HepG2 (cell line): Measurements from ENCODE around the gene SLC5A6. TPM values are rescaled to one million over a fixed set of nuclear protein-coding genes. Genes with fewer than 3 reads are reported as not detected.

Experiments used
- ARID2 ChIP-seq: sonication (generic); formaldehyde crosslinking; IDR thresholded peaks from 2 replicates; pipeline ENCODE4 v1.8.1; 2022; ENCODE audit warnings: mild to moderate bottlenecking, missing genetic modification reagents, borderline replicate concordance
- ATF4 ChIP-seq, 2 experiments: fragments of 450-650 bp in 1 of 2; sonication (generic) in 1 of 2; formaldehyde crosslinking; IDR thresholded peaks; 2 replicates each; pipeline versions ENCODE4 v1.5.0 to v1.8.0; 2020 to 2022; ENCODE audit warnings: mild to moderate bottlenecking in 1 of 2, missing genetic modification reagents in 1 of 2
- BHLHE40 ChIP-seq: IDR thresholded peaks from 2 replicates; pipeline ENCODE4 v1.6.1; 2011; ENCODE audit warnings: low read length, improper control_type of control experiment
- CC2D1A ChIP-seq: sonication (generic); formaldehyde crosslinking; IDR thresholded peaks from 2 replicates; pipeline ENCODE4 v1.8.1; 2023; ENCODE audit warnings: mild to moderate bottlenecking, missing genetic modification reagents
- ELF1 ChIP-seq: sonication (generic); formaldehyde crosslinking; IDR thresholded peaks from 2 replicates; pipeline ENCODE4 v1.4.0; 2020; ENCODE audit warnings: missing genetic modification reagents
- HNF1A ChIP-seq, 2 experiments: sonication (generic) in 1 of 2; formaldehyde crosslinking in 1 of 2; IDR thresholded peaks; 2 replicates each; pipeline versions ENCODE4 v1.4.0 to v1.6.1; 2016 to 2020; ENCODE audit warnings: borderline replicate concordance in 1 of 2, low read depth in 1 of 2, mild to moderate bottlenecking in 1 of 2, missing genetic modification reagents in 1 of 2
- HOXD1 ChIP-seq: sonication (generic); formaldehyde crosslinking; IDR thresholded peaks from 2 replicates; pipeline ENCODE4 v1.5.0; 2020; ENCODE audit warnings: missing genetic modification reagents
- KLF11 ChIP-seq: IDR thresholded peaks from 2 replicates; pipeline ENCODE4 v1.6.1; 2016; ENCODE audit warnings: missing compliant biosample characterization
- MEIS2 ChIP-seq: sonication (generic); formaldehyde crosslinking; IDR thresholded peaks from 2 replicates; pipeline ENCODE4 v1.9.0; 2021; ENCODE audit warnings: mild to moderate bottlenecking, missing genetic modification reagents
- MXD1 ChIP-seq: sonication (generic); formaldehyde crosslinking; IDR thresholded peaks from 2 replicates; pipeline ENCODE4 v1.4.0; 2020; ENCODE audit warnings: mild to moderate bottlenecking, missing genetic modification reagents
- RORA ChIP-seq: sonication (generic); formaldehyde crosslinking; IDR thresholded peaks from 2 replicates; pipeline ENCODE4 v1.5.0; 2020; ENCODE audit warnings: mild to moderate bottlenecking, missing genetic modification reagents, moderate library complexity
- SAP130 ChIP-seq: IDR thresholded peaks from 2 replicates; pipeline ENCODE4 v1.6.1; 2016; ENCODE audit warnings: low read depth
- SMAD1 ChIP-seq: sonication (generic); formaldehyde crosslinking; IDR thresholded peaks from 2 replicates; pipeline ENCODE4 v1.4.0; 2020; ENCODE audit warnings: missing genetic modification reagents, low read depth, mild to moderate bottlenecking, borderline replicate concordance
- STAG1 ChIP-seq: sonication (generic); formaldehyde crosslinking; IDR thresholded peaks from 2 replicates; pipeline ENCODE4 v1.4.0; 2020; ENCODE audit warnings: missing genetic modification reagents
- ZBTB25 ChIP-seq: IDR thresholded peaks from 2 replicates; pipeline ENCODE4 v1.6.1; 2018; ENCODE audit warnings: missing genetic modification reagents
- ZNF253 ChIP-seq: sonication (generic); formaldehyde crosslinking; IDR thresholded peaks from 2 replicates; pipeline ENCODE4 v1.8.0; 2022; ENCODE audit warnings: mild to moderate bottlenecking, missing genetic modification reagents, borderline replicate concordance
- ZNF256 ChIP-seq: sonication (generic); formaldehyde crosslinking; conservative IDR thresholded peaks from 2 replicates; pipeline ENCODE4 v1.4.0; 2020; ENCODE audit warnings: missing genetic modification reagents
- ZNF264 ChIP-seq: sonication (generic); formaldehyde crosslinking; IDR thresholded peaks from 2 replicates; pipeline ENCODE4 v1.4.0; 2020; ENCODE audit warnings: missing genetic modification reagents
- ZNF382 ChIP-seq: sonication (generic); formaldehyde crosslinking; IDR thresholded peaks from 2 replicates; pipeline ENCODE4 v1.5.0; 2020; ENCODE audit warnings: missing genetic modification reagents, mild to moderate bottlenecking, borderline replicate concordance
- ZNF44 ChIP-seq: sonication (generic); formaldehyde crosslinking; IDR thresholded peaks from 2 replicates; pipeline ENCODE4 v1.5.1; 2020; ENCODE audit warnings: mild to moderate bottlenecking, missing genetic modification reagents
- ZNF616 ChIP-seq: sonication (generic); formaldehyde crosslinking; IDR thresholded peaks from 2 replicates; pipeline ENCODE4 v1.5.0; 2020; ENCODE audit warnings: low read depth, mild to moderate bottlenecking, missing genetic modification reagents
- ZNF737 ChIP-seq: sonication (generic); formaldehyde crosslinking; IDR thresholded peaks from 2 replicates; pipeline ENCODE4 v1.5.0; 2020; ENCODE audit warnings: missing genetic modification reagents, mild to moderate bottlenecking, borderline replicate concordance
- ZNF879 ChIP-seq: sonication (generic); formaldehyde crosslinking; IDR thresholded peaks from 2 replicates; pipeline ENCODE4 v1.8.1; 2023; ENCODE audit warnings: missing genetic modification reagents
- ZNF883 ChIP-seq: sonication (generic); formaldehyde crosslinking; IDR thresholded peaks from 2 replicates; pipeline ENCODE4 v1.5.1; 2020; ENCODE audit warnings: mild to moderate bottlenecking, missing genetic modification reagents; ENCODE audit errors: not compliant biosample characterization
- polyA plus RNA-seq, 8 experiments: library from polyadenylated mRNA; depleted of rRNA in 3 of 8; stranded (reverse) in 7 of 8; unstranded in 1 of 8; fragments of >200 nt; fragmentation: Illumina TruSeq in 4 of 8; extraction: Trizol in 4 of 8; gene quantifications; 2 replicates each; pipeline versions ENCODE4 v1.2.1 to v1.2.3, GENCODE V29; 2011 to 2016; ENCODE audit warnings: low read depth in 4 of 8, missing spikeins in 1 of 8, mixed read lengths in 1 of 8; ENCODE audit not compliant: insufficient read depth in 1 of 8
- total RNA-seq, 5 experiments: library from RNA; depleted of rRNA; stranded (reverse); fragments of >200 nt; fragmentation: Illumina TruSeq; extraction: Trizol; gene quantifications; 2 replicates each; pipeline ENCODE4 v1.2.3, GENCODE V29; 2016; ENCODE audit warnings: low read depth in 1 of 5

The SLC5A6 gene
- total and polyA plus RNA-seq, 2 of the 13 experiments (the other 11 are each of a cell fraction or from before 2014, with no cell fraction given) = 135 to 417 TPM

GRCh38 chr2:27191070-27191829 lies 20.8 kb downstream of the SLC5A6 start (continued):
- TF ChIP-seq HNF1A (IDR thresholded peaks at IDR 0.05; ENCODE audit: low read depth) = no peak
- TF ChIP-seq HNF1A (CRISPR knock-in tag; IDR thresholded peaks at IDR 0.05; ENCODE audit: borderline replicate concordance) = no peak
- no peak for TF ChIP-seq ELF1 (CRISPR knock-in tag)
- TF ChIP-seq ZNF616 (CRISPR knock-in tag) = no peak
- peak; percentile 97 for TF ChIP-seq STAG1 (CRISPR knock-in tag)
- TF ChIP-seq ZNF883 (CRISPR knock-in tag) = no peak
- TF ChIP-seq BHLHE40 = no peak
- no peak for TF ChIP-seq ZNF264 (CRISPR knock-in tag)
- no peak for TF ChIP-seq ATF4 (CRISPR knock-in tag; IDR thresholded peaks at IDR 0.05)
- no peak for TF ChIP-seq ZNF879 (CRISPR knock-in tag)
- no peak for TF ChIP-seq CC2D1A (CRISPR knock-in tag)
- no peak for TF ChIP-seq SMAD1 (CRISPR knock-in tag)
- TF ChIP-seq ARID2 (CRISPR knock-in tag) = 0 out of 2 replicates have a peak, but pooled peaks have one; percentile 37
- TF ChIP-seq HOXD1 (CRISPR knock-in tag) = no peak
- TF ChIP-seq SAP130 (CRISPR knock-in tag) = peak; percentile 52; the same call in 1 of the 2 replicates
- TF ChIP-seq ZNF253 (CRISPR knock-in tag) = no peak
- no peak for TF ChIP-seq ZNF737 (CRISPR knock-in tag)
- 0 out of 2 replicates have a peak, but pooled peaks have one; percentile 58 for TF ChIP-seq MEIS2
- no peak for TF ChIP-seq ZNF44 (CRISPR knock-in tag)
- TF ChIP-seq ZBTB25 (CRISPR knock-in tag) = peak; percentile 76; the same call in 1 of the 2 replicates
- TF ChIP-seq KLF11 (CRISPR knock-in tag) = peak; percentile 54; the same call in 1 of the 2 replicates
- no peak for TF ChIP-seq ZNF382
- TF ChIP-seq RORA (CRISPR knock-in tag) = no peak
- no peak for TF ChIP-seq MXD1
- no peak for TF ChIP-seq ZNF256 (CRISPR knock-in tag)
